Astrocyte of the cerebellum (primary cell): ENCODE results near the gene IFT122.

Source experiments
- DNase-seq: peaks from one replicate; pipeline ENCODE4 v3.0.0-alpha.2; 2011; ENCODE audit warnings: low read depth
- H3K4me3 ChIP-seq: 2 replicates; pipeline ENCODE4 v1.5.1; 2011; ENCODE audit warnings: mild to moderate bottlenecking, low read depth, low read length, moderate library complexity
- in situ Hi-C: cut with HindIII; loops from 2 replicates; pipeline ENCODE4 v1.10.0; 2017; ENCODE audit warnings: low sequenced_read_pairs
- TF ChIP-seq, protein P1 (sequence below): IDR thresholded peaks from 2 replicates; pipeline ENCODE4 v1.5.1; 2012; ENCODE audit warnings: low read length, low read depth, moderate library complexity, mild to moderate bottlenecking; ENCODE audit errors: missing control alignments

IFT122 gene

DNA sequence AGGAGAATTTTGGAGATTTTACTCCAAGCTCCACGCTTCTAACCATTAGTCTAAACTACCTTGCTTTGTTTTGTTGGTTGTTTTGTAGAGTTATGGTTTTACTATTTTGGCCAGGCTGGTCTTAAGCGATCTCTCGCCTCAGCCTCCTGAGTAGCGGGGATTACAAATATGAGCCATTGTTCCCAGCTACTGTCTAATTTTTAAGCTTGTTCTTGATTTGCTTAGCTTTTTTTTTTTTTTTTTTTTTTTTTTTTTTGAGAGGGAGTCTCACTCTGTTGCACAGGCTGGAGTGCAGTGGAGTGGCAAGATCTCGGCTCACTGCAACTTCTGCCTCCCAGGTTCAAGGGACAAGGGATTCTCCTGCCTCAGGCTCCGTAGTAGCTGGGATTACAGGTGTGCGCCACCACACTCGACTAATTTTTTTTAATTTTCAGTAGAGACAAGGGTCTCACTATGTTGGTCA lies 40.1 kb upstream of the IFT122 start:
- TF ChIP-seq, protein P1, sequence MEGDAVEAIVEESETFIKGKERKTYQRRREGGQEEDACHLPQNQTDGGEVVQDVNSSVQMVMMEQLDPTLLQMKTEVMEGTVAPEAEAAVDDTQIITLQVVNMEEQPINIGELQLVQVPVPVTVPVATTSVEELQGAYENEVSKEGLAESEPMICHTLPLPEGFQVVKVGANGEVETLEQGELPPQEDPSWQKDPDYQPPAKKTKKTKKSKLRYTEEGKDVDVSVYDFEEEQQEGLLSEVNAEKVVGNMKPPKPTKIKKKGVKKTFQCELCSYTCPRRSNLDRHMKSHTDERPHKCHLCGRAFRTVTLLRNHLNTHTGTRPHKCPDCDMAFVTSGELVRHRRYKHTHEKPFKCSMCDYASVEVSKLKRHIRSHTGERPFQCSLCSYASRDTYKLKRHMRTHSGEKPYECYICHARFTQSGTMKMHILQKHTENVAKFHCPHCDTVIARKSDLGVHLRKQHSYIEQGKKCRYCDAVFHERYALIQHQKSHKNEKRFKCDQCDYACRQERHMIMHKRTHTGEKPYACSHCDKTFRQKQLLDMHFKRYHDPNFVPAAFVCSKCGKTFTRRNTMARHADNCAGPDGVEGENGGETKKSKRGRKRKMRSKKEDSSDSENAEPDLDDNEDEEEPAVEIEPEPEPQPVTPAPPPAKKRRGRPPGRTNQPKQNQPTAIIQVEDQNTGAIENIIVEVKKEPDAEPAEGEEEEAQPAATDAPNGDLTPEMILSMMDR = no peak
- in situ Hi-C loops = no loop called here
- no peak overlapping the region for H3K4me3 ChIP-seq
- DNase-seq = no peak

DNA sequence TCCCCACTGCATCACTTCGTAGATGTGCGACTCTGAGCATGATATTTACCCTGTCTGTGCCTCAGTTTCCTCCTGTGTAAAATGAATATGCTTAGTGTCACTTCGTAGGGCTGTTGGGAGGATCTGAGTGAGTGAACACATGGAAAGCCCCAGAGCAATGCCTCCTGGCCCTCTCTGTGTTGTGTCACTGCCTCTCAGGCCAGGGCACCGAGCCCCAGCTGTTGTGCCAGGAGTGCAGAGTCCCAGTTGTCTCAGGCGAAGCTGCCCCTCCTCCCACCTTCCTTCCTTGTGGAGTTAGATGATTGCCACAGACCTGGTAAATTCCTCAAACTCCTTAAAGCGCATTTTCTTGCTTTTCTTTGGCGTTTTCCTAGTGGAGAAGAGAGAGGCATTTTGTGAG lies 37.8 kb upstream of the IFT122 start:
- H3K4me3 ChIP-seq = no peak overlapping the region
- TF ChIP-seq, protein P1 = no peak
- in situ Hi-C loops = no loop called here
- DNase-seq = no peak

DNA sequence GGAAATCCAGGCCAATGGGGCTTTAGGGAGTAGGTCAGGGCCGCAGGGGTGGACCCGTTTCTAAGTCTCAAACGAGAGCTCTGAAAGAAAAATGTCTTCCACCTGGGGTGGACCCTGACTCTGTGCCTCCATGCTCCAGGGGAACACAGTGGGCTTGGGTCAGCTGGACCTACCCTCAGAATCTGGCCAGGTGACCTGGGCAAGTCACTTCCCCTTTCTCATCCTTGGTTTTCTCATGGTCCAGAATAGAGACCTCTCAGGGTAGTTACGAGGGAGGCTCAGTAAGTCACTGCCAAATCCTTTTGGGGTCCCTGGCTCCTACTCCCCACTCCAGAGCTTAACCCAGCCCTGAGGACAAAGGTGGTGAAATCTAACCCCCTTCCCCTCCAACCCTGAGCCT lies 37.4 kb upstream of the IFT122 start:
- no peak for DNase-seq
- in situ Hi-C loops = no loop called here
- H3K4me3 ChIP-seq = no peak overlapping the region
- TF ChIP-seq, protein P1 = no peak

DNA sequence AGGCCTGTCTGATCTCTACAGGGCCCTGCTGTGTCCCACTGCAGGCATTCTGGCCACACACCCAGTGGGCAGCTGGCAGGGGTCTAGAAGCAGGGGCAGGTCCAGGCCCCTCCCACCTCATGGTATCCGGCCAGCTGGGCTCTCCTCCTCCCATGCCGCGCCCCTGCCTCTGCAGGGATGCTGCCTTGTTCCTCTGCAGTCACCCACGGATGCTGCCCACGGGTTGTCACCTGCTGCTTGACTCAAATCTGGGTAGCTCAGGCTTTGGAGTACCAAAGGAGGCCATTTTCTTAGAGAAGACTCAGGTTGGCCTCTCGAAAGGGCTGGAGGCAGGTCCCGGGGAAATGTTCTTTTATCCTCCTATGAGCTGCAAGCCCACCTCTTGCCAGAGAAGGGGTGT lies 36.6 kb upstream of the IFT122 start:
- in situ Hi-C loops = no loop called here
- TF ChIP-seq, protein P1 = no peak
- H3K4me3 ChIP-seq = no peak overlapping the region
- DNase-seq = no peak

DNA sequence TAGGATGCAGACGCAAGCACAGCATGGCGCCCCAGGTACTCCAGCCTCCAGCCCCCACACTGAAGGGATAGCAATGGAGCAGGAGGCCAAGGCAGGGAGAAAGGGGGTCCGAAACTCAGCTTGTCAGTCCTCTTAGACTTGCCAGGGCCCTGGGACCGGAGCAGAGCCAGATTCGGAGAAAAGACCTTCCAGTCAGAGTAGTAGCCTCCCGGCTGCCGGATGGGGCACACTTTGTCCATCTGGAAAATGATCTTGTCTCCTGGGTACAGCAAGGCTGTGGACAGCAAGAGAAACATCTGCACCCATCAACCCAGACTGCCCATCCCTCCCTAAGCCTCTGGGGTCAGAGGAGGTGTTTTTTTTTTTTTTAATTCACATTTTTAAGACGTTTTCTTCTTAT lies 35.9 kb upstream of the IFT122 start:
- TF ChIP-seq, protein P1 = no peak
- H3K4me3 ChIP-seq = no peak overlapping the region
- in situ Hi-C loops = no loop called here
- no peak for DNase-seq

DNA sequence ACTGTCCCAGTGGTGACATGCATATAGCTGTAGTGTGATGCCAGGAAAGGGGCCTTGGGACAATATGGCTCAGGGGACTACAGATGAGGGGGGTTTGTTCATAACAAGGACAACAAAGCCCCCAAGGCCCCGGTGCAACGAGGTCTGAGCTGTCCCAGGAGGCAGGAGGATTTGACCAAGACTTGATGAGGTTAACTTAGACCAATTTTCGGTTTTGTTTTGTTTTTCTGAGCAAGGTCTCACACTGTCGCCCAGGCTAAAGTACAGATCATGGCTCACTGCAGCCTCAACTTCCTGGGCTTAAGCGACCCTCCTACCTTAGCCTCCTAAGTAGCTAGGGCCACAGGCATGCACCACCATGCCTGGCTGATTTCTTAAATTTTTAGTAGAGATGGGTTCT lies 35.4 kb upstream of the IFT122 start:
- in situ Hi-C loops = no loop called here
- no peak overlapping the region for H3K4me3 ChIP-seq
- TF ChIP-seq, protein P1 = no peak
- no peak for DNase-seq

DNA sequence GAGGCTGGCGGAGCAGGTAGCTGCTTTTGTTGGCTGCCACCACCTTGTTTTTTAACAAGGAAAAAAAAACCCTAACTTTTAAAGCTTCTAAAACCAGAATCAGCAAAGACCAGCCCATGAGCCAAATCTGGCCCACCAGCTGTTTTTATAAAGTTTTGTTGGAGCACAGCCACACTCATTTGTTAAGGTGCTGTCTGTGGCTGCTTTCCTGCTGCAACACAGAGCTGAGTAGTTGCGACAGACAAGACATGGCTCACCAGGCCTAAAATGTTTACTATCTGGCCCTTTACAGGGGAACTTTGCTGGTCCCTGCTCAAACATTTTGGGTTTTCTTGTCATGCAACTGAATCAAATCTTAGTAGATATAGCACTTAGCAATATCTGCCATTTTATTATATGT lies 30.5 kb upstream of the IFT122 start:
- TF ChIP-seq, protein P1 = no peak
- DNase-seq = no peak
- no peak overlapping the region for H3K4me3 ChIP-seq
- in situ Hi-C loops = no loop called here
